GM23248 (cell line): Measurements from ENCODE around the gene MRPL58.

Source experiments
- EZH2 ChIP-seq: fragments of 200-600 bp; sonication (generic); IDR thresholded peaks from 2 replicates; pipeline ENCODE4 v1.6.1; 2018; ENCODE audit warnings: antibody characterized with exemption, mild to moderate bottlenecking; ENCODE audit not compliant: insufficient read depth, poor library complexity, severe bottlenecking
- EZH2phosphoT487 ChIP-seq: fragments of 200-600 bp; sonication (generic); IDR thresholded peaks from 2 replicates; pipeline ENCODE4 v1.6.1; 2018; ENCODE audit warnings: antibody characterized with exemption, moderate library complexity, mild to moderate bottlenecking, low read depth; ENCODE audit not compliant: insufficient read depth

DNA sequence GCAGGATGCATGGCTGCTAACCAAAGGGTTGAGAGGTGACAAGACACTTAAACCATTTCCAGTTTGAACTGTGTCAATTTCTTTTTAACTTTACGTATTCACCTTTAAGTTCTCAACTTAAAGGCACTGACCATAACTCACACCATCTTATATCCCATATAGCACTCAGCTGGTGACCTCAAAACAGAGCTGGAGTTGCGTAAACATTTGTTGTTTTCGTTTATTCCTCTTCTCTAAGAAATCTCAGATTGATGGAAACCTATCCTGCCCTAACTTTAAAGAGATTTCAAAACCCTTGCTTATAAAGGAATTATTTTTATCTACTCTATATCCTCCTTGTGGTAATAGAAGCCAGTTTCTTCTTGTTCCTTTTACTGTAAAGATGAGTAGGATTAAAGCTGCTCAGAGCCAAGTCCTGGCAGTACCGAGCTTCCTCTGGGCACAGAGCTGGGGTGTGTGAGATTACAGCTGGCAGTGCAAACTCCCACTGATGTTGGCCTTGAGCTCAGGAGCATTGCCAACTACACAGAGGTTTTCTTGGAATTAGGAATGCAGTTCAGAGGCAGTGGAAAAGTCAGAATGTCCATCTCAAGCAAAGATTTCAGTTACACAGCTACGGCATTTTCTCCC is 35.9 kb downstream of the MRPL58 start:
- TF ChIP-seq EZH2phosphoT487: no peak
- TF ChIP-seq EZH2: no peak
